Thyroid gland (tissue), 4 donors: ENCODE results near the gene CXCL11. TPM values are rescaled to one million over a fixed set of nuclear protein-coding genes. Genes with fewer than 3 reads are reported as not detected.

Source experiments
- DNase-seq, 2 donors: peaks; one replicate each; pipeline ENCODE4 v3.0.0-alpha.2; 2019
- H3K27ac ChIP-seq, 3 donors: fragments of 200-600 bp; sonication (generic); 1 replicate in 2 of 3; 2 replicates in 1 of 3; pipeline ENCODE4 v1.5.1; 2016 to 2019; ENCODE audit warnings: mild to moderate bottlenecking in 1 of 3, moderate library complexity in 1 of 3
- H3K27me3 ChIP-seq: fragments of 200-600 bp; sonication (generic); one replicate; pipeline ENCODE4 v1.5.1; 2019
- H3K36me3 ChIP-seq, 2 donors: fragments of 200-600 bp; sonication (generic); one replicate each; pipeline ENCODE4 v1.5.1; 2016 to 2019
- H3K4me1 ChIP-seq, 2 donors: fragments of 200-600 bp; sonication (generic); one replicate each; pipeline ENCODE4 v1.5.1; 2017 to 2019
- H3K4me3 ChIP-seq, 3 donors: fragments of 200-600 bp; sonication (generic); replicated peaks in 1 of 3; 1 replicate in 2 of 3; 2 replicates in 1 of 3; pipeline ENCODE4 v1.5.1; 2016; ENCODE audit warnings: mild to moderate bottlenecking in 1 of 3
- H3K9me3 ChIP-seq: fragments of 200-600 bp; sonication (generic); one replicate; pipeline ENCODE4 v1.5.1; 2017
- POLR2A ChIP-seq, 2 donors: fragments of 450-650 bp; IDR thresholded peaks; one replicate each; pipeline ENCODE4 v1.6.1; 2017; ENCODE audit warnings: antibody characterized with exemption in 2 of 2, mild to moderate bottlenecking in 2 of 2, moderate library complexity in 1 of 2
- WGBS, 2 donors: methylation state at CpG; one replicate each; pipeline ENCODE4 v1.1.5; 2017; 5-methylcytosine and 5-hydroxymethylcytosine counted together
- intact Hi-C: fragments of 100-400 bp; cut with DNase I; formaldehyde crosslinking; loops from one replicate; pipeline ENCODE4 v1.15.1; 2023
- total RNA-seq, 4 donors: library from RNA; depleted of rRNA; stranded (reverse); fragments of >200 nt; gene quantifications; one replicate each; pipeline ENCODE4 v1.2.3, GENCODE V29; 2016
- TF ChIP-seq, protein P1 (sequence below), 6 experiments: fragments of 200-600 bp in 3 of 6; fragments of 450-650 bp in 3 of 6; sonication (generic) in 3 of 6; IDR thresholded peaks; one replicate each; pipeline ENCODE4 v1.5.1; 2016 to 2019; ENCODE audit warnings: antibody characterized with exemption in 6 of 6, mild to moderate bottlenecking in 2 of 6, inconsistent platforms in 1 of 6, moderate library complexity in 1 of 6

CXCL11 gene
- total RNA-seq, 4 donors from 2014 or later: 1.3 TPM; not detected in 3

DNA sequence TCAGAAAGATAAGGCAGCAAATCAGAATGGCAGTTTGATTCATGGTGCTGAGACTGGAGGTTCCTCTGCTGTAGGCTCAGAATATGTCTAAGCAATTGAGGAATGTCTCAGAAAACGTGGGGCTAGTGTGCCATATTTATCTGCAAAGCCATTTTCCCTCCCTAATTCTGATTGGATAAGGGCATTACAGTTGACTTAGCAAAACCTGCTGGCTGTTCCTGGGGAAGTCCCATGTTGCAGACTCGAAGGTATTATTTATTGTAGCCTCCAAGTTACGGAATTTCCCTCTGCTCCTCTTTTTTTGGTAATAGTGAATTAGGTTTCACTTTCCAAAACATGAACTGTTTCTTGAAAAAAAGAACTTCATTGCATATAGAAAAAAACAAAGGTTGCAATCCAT, 12.5 kb downstream of the CXCL11 start, which contains the start of gene CXCL10:
CXCL10 (minus strand) TSS at position 109 of the 400 bp plus-strand sequence; CDS start at position 43, 66 bp downstream.
- TF ChIP-seq, protein P1, sequence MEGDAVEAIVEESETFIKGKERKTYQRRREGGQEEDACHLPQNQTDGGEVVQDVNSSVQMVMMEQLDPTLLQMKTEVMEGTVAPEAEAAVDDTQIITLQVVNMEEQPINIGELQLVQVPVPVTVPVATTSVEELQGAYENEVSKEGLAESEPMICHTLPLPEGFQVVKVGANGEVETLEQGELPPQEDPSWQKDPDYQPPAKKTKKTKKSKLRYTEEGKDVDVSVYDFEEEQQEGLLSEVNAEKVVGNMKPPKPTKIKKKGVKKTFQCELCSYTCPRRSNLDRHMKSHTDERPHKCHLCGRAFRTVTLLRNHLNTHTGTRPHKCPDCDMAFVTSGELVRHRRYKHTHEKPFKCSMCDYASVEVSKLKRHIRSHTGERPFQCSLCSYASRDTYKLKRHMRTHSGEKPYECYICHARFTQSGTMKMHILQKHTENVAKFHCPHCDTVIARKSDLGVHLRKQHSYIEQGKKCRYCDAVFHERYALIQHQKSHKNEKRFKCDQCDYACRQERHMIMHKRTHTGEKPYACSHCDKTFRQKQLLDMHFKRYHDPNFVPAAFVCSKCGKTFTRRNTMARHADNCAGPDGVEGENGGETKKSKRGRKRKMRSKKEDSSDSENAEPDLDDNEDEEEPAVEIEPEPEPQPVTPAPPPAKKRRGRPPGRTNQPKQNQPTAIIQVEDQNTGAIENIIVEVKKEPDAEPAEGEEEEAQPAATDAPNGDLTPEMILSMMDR (IDR thresholded peaks at IDR 0.05): no peak
- 17 to 33% methylated on average over 3 of the region's 3 CpGs for WGBS, 2 donors

DNA sequence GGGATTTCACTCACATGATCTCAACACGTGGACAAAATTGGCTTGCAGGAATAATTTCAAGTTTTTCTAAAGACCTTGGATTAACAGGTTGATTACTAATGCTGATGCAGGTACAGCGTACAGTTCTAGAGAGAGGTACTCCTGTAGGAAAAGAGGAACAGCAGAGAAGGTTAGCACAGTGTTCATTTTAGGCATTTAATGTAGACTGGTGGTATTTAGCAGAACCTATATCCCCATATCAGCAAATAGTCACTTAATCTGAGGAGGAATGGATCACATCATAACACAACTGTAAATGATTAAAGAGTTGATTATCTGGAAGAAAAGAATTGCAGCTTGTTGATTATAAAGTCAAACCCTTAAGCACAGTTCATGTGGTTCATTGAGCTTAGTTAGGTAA, 13.2 kb downstream of the CXCL11 start:
- no peaks in the 10 kb centered on the region for H3K9me3 ChIP-seq
- intact Hi-C loops: no loop called here
- no peaks in the 10 kb centered on the region for H3K36me3 ChIP-seq
- 75 to 82% methylated on average over 2 of the region's 2 CpGs for WGBS, 2 donors
- H3K27me3 ChIP-seq: no peaks in the 10 kb centered on the region
- H3K27ac ChIP-seq: no peak overlapping the region
- TF ChIP-seq POLR2A (IDR thresholded peaks at IDR 0.05): no peak
- TF ChIP-seq, protein P1 (IDR thresholded peaks at IDR 0.05): no peak
- DNase-seq: no peak
- no peak overlapping the region for H3K4me3 ChIP-seq
- H3K4me1 ChIP-seq: no peaks in the 10 kb centered on the region

More for the DNA sequence above, 12.5 kb downstream of the CXCL11 start, which contains the start of gene CXCL10:
- DNase-seq: no peak
- Histone ChIP-seq H3K9me3 (no peaks in the 10 kb centered on the region), H3K4me1 (no peaks in the 10 kb centered on the region), H3K27ac (no peak within 1 kb of the TSS), H3K27me3 (no peaks in the 10 kb centered on the region), H3K36me3 (no peaks in the 10 kb centered on the region), H3K4me3 (no peak within 1 kb of the TSS)
- intact Hi-C loops: no loop called here

DNA sequence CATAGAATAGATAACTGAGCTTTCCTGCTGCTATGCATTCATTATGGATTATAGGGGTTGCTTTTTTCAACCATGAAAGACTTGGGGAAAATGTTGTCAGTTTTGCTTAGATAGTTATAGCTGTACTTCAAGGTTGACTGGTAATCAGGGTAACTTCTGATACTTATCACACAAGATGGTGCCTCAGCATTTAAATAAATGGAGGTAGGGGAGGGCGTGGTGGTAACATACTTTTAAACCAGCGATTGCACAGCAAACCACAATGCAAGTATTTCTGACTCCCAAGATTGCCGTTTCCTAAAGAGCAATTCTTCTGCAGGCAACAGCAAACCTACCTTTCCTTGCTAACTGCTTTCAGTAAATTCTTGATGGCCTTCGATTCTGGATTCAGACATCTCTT, 13.8 kb downstream of the CXCL11 start:
- Histone ChIP-seq H3K27me3 (no peaks in the 10 kb centered on the region), H3K9me3 (no peaks in the 10 kb centered on the region), H3K36me3 (no peaks in the 10 kb centered on the region), H3K27ac (no peak overlapping the region), H3K4me3 (no peak overlapping the region), H3K4me1 (no peaks in the 10 kb centered on the region)
- TF ChIP-seq POLR2A (IDR thresholded peaks at IDR 0.05): no peak
- TF ChIP-seq, protein P1 (IDR thresholded peaks at IDR 0.05): no peak
- DNase-seq: no peak
- 91 to 93% methylated on average over 4 of the region's 4 CpGs for WGBS, 2 donors
- intact Hi-C loops: no loop called here

DNA sequence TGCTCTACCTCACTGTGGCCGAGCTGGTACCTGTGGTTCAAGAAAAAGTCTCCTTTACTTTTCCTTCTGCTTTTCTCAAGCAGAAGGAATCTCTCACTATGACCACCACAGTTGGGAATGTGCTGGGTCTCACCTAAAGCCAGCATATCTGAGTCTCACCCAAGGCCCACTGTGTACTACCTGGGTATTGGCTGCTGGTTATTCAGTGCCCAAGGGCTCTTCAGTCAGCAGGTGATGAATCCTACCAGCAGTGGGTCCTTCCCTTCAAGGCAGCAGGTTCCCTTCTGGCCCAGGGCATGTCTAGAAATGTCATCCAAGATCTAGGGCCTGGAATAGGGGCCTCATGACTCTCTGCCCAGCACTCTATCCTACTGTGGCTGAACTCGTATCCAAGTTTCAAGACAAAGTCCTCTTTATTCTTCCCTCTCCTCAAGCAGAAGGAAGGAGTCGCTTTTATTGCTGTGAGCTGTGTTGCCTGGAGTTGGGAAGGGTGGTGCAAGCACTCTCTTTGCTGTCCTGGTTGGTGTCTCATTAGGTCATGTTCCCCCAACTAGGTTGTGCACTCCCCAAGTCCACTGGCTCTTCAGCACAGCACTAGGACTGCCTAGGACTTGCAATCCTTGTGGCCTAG, 18.7 kb downstream of the CXCL11 start:
- Histone ChIP-seq H3K27ac (no peak overlapping the region), H3K27me3 (no peaks in the 10 kb centered on the region), H3K36me3 (no peaks in the 10 kb centered on the region), H3K9me3 (no peaks in the 10 kb centered on the region), H3K4me3 (no peak overlapping the region), H3K4me1 (peaks cover 0 to 10% of the 10 kb centered on the region in 2 donors)
- intact Hi-C loops: no loop called here
- TF ChIP-seq, protein P1 (IDR thresholded peaks at IDR 0.05): no peak
- TF ChIP-seq POLR2A (IDR thresholded peaks at IDR 0.05): no peak
- WGBS, 2 donors: 91 to 100% methylated on average over 3 of the region's 3 CpGs
- DNase-seq: no peak

DNA sequence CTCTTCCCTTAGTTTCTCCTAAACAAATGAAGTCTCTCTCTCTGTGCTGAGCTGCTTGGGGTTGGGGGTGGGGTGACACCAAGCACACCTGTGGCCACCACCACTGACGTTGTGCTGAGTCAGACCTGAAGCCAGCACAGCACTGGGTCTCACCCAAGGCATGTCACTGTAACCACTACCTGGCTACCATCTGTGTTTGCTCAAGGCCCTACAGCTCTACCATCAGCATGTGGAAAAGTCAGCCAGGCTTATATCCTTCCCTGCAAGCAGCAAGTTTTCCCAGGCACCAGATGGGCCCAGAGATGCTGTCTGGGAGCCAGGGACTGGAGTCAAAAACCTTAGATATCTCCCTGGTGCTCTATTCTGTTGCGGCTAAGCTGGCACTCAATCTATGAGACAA, 19.5 kb downstream of the CXCL11 start:
- H3K27me3 ChIP-seq: no peaks in the 10 kb centered on the region
- TF ChIP-seq, protein P1 (IDR thresholded peaks at IDR 0.05): no peak
- TF ChIP-seq POLR2A (IDR thresholded peaks at IDR 0.05): no peak
- no peak for DNase-seq
- 72 to 100% methylated on average over 2 of the region's 2 CpGs for WGBS, 2 donors
- no peak overlapping the region for H3K27ac ChIP-seq
- no peak overlapping the region for H3K4me3 ChIP-seq
- H3K36me3 ChIP-seq: no peaks in the 10 kb centered on the region
- peaks cover 0 to 12% of the 10 kb centered on the region in 2 donors for H3K4me1 ChIP-seq
- no peaks in the 10 kb centered on the region for H3K9me3 ChIP-seq
- intact Hi-C loops: no loop called here
